Transverse colon (tissue), 4 donors: ENCODE results near the gene ZNF423.

Source experiments
- POLR2A ChIP-seq: fragments of 450-650 bp; IDR thresholded peaks from one replicate; pipeline ENCODE4 v1.6.1; 2016; ENCODE audit warnings: antibody characterized with exemption, mild to moderate bottlenecking, moderate library complexity
- POLR2AphosphoS5 ChIP-seq, 3 donors: sonication (generic); formaldehyde crosslinking; IDR thresholded peaks; one replicate each; pipeline ENCODE4 v1.6.1; 2016; ENCODE audit warnings: antibody characterized with exemption in 3 of 3
- TF ChIP-seq, protein P1 (sequence below), 5 experiments: fragments of 200-600 bp in 3 of 5; fragments of 450-650 bp in 2 of 5; sonication (generic) in 3 of 5; IDR thresholded peaks; 1 replicate in 2 of 5; 2 replicates in 3 of 5; pipeline ENCODE4 v1.5.1; 2016 to 2017; ENCODE audit warnings: antibody characterized with exemption in 5 of 5, inconsistent platforms in 3 of 5, mild to moderate bottlenecking in 2 of 5, moderate library complexity in 1 of 5

DNA sequence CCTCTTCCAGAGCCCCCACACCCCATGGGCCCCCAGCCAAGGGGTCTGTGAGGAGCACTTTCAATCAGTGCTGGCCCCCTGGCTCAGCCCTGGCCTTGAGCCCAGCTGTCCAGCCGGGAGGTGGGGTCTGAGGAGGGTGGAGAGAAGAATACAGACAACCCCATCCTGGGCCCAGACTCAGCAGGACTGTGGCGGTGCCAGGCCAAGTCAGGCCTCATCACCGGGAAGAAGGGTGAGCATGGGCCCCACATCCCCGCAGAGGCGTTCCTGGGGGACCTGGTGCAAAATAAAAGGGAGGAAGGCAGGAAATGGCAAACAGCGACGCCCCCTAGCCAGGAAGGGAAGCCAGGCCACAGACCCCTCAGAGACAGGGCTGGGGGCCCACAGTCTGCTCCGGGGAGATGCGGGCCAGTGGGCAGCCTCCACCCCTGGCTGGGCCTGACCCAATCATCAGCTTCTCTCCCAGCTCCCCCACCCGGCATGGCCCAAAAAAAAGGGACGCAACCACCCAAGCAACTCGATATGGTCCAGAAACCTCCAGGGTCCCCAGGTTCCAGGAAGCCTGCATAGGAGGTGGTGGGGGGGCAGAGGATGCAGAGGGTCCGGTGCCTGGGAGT, 20.6 kb downstream of the ZNF423 start:
- TF ChIP-seq, protein P1, sequence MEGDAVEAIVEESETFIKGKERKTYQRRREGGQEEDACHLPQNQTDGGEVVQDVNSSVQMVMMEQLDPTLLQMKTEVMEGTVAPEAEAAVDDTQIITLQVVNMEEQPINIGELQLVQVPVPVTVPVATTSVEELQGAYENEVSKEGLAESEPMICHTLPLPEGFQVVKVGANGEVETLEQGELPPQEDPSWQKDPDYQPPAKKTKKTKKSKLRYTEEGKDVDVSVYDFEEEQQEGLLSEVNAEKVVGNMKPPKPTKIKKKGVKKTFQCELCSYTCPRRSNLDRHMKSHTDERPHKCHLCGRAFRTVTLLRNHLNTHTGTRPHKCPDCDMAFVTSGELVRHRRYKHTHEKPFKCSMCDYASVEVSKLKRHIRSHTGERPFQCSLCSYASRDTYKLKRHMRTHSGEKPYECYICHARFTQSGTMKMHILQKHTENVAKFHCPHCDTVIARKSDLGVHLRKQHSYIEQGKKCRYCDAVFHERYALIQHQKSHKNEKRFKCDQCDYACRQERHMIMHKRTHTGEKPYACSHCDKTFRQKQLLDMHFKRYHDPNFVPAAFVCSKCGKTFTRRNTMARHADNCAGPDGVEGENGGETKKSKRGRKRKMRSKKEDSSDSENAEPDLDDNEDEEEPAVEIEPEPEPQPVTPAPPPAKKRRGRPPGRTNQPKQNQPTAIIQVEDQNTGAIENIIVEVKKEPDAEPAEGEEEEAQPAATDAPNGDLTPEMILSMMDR (IDR thresholded peaks at IDR 0.05), result no peak
- no peak for TF ChIP-seq POLR2A
- TF ChIP-seq POLR2AphosphoS5 (IDR thresholded peaks at IDR 0.05), result no peak
